KMS-11 (cell line): ENCODE results near the gene SLC24A3.

ENCODE experiments used
- H2AFZ ChIP-seq: fragments of 200-600 bp; sonication (generic); 2 replicates; pipeline ENCODE4 v1.6.1; 2016; ENCODE audit warnings: antibody characterized with exemption, mixed run types, low read depth
- H3K27ac ChIP-seq: fragments of 200-600 bp; sonication (generic); 2 replicates; pipeline ENCODE4 v1.6.1; 2016; ENCODE audit warnings: mild to moderate bottlenecking, mixed run types
- H3K27me3 ChIP-seq: fragments of 200-600 bp; sonication (generic); 2 replicates; pipeline ENCODE4 v1.6.1; 2017; ENCODE audit warnings: mild to moderate bottlenecking, low read depth, mixed run types, moderate library complexity; ENCODE audit not compliant: insufficient read depth
- H3K36me3 ChIP-seq: fragments of 200-600 bp; sonication (generic); 2 replicates; pipeline ENCODE4 v1.6.1; 2017; ENCODE audit warnings: mild to moderate bottlenecking, mixed run types; ENCODE audit not compliant: insufficient read depth
- H3K4me1 ChIP-seq: fragments of 200-600 bp; sonication (generic); 2 replicates; pipeline ENCODE4 v1.6.1; 2016; ENCODE audit warnings: mild to moderate bottlenecking, low read depth, mixed run types; ENCODE audit not compliant: poor library complexity, severe bottlenecking
- H3K4me2 ChIP-seq: fragments of 200-600 bp; sonication (generic); 2 replicates; pipeline ENCODE4 v1.7.0; 2016; ENCODE audit warnings: mild to moderate bottlenecking, mixed run types
- H3K4me3 ChIP-seq: fragments of 200-600 bp; sonication (generic); IDR thresholded peaks from 2 replicates; pipeline ENCODE4 v1.6.1; 2017; ENCODE audit warnings: low read depth, low read length, mixed read lengths; ENCODE audit not compliant: insufficient read depth
- H3K79me2 ChIP-seq: fragments of 200-600 bp; sonication (generic); 2 replicates; pipeline ENCODE4 v1.6.1; 2016; ENCODE audit warnings: low read depth, mixed run types; ENCODE audit not compliant: insufficient read depth
- H3K9ac ChIP-seq: fragments of 200-600 bp; sonication (generic); 2 replicates; pipeline ENCODE4 v1.6.1; 2016; ENCODE audit warnings: mild to moderate bottlenecking, mixed run types
- H4K20me1 ChIP-seq: fragments of 200-600 bp; sonication (generic); 2 replicates; pipeline ENCODE4 v1.6.1; 2016; ENCODE audit warnings: mild to moderate bottlenecking, mixed run types; ENCODE audit not compliant: insufficient read depth
- CTCF ChIP-seq: fragments of 200-600 bp; sonication (generic); conservative IDR thresholded peaks from 2 replicates; pipeline ENCODE4 v1.6.1; 2017; ENCODE audit warnings: low read depth, mild to moderate bottlenecking, antibody characterized with exemption, low read length, moderate library complexity, mixed read lengths

Gene SLC24A3

DNA sequence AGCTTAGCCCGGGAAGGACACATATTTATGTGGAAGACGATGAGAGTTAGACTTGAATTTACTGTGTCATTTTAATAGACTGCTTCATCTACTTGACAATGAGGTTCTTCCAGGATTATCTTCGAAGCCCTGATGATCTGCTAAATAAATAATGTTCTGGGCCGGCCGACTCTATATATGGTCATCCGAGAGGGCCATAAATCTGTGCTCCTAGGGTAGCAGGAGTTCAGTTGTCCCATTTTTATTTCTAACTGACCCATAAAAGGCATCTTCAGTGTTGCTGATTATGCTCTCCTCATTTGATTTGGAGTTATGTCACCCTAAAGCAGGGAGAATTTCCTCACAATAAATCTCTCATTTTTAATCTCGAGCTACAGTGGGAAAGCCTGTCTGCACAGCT lies 217.1 kb downstream of the SLC24A3 start:
- Histone ChIP-seq H3K4me1 (no peaks in the 10 kb centered on the region), H3K36me3 (no peaks in the 10 kb centered on the region), H3K79me2 (no peaks in the 10 kb centered on the region), H3K4me2 (no peak overlapping the region), H3K27ac (no peak overlapping the region), H3K4me3 (no peak overlapping the region), H4K20me1 (no peaks in the 10 kb centered on the region), H3K27me3 (no peaks in the 10 kb centered on the region), H2AFZ (no peak overlapping the region), H3K9ac (no peak overlapping the region)
- TF ChIP-seq CTCF = no peak

DNA sequence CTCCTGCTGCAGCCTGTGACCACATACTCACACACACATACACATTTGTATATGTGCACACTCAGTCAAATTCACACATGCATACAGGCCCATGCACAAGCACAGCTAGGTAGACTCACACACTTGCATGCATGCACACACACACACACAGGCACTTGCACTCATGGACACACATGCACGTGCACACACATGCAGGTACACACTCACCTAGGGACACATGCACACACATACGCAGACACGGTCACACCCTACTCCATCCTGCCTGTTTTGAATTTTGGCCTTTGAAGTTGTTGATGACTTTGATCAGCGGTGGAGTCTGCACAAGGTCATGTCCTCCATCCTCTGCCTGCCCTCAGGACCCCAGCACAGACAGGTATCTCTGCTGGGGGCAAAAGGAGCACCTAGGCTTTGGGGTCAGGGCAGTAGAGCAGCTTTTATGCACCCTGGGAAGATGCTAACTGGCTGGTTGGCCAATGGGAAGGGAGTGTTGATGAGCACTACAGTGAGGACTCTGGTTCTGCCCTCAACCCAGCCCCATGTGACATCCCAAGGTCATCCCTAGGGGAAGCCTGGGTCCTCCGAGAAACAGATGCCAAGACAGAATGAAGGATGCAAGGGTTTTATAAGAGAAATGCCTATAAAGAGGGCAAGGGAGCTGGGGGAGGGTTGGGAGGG lies 218.3 kb downstream of the SLC24A3 start:
- TF ChIP-seq CTCF = no peak
- H3K27me3 ChIP-seq = no peaks in the 10 kb centered on the region
- no peaks in the 10 kb centered on the region for H3K36me3 ChIP-seq
- no peak overlapping the region for H2AFZ ChIP-seq
- no peaks in the 10 kb centered on the region for H3K4me1 ChIP-seq
- H3K9ac ChIP-seq = no peak overlapping the region
- H3K4me2 ChIP-seq = no peak overlapping the region
- H3K79me2 ChIP-seq = no peaks in the 10 kb centered on the region
- H3K27ac ChIP-seq = no peak overlapping the region
- no peak overlapping the region for H3K4me3 ChIP-seq
- H4K20me1 ChIP-seq = no peaks in the 10 kb centered on the region

DNA sequence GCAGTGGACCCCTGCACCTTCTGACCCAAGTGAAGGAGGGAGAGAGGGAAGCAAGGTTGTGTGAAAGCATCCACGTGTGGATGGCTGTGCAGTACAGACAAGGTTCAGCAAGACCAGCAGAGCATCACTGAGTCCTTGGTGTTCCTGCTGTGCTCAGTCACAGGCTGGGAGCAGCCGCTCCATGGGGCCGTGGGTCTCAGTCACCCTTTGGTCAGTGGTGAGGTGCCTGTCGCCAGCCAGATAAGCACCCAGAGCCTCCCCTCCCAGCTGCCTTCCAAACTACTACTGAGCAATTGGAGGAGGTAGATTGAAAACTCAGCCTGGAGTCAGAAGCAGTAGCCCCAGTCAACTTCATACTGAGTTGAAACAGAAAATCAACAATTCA lies 218.9 kb downstream of the SLC24A3 start:
- TF ChIP-seq CTCF = no peak
- Histone ChIP-seq H3K27me3 (no peaks in the 10 kb centered on the region), H3K4me2 (no peak overlapping the region)

GRCh38 chr20:19431906-19432305 lies 219.5 kb downstream of the SLC24A3 start:
- no peaks in the 10 kb centered on the region for H3K79me2 ChIP-seq
- no peaks in the 10 kb centered on the region for H3K4me1 ChIP-seq
- no peaks in the 10 kb centered on the region for H4K20me1 ChIP-seq
- H3K4me2 ChIP-seq = no peak overlapping the region
- no peak overlapping the region for H3K27ac ChIP-seq
- H3K36me3 ChIP-seq = no peaks in the 10 kb centered on the region
- no peak for TF ChIP-seq CTCF
- H3K27me3 ChIP-seq = no peaks in the 10 kb centered on the region
- no peak overlapping the region for H3K4me3 ChIP-seq
- no peak overlapping the region for H2AFZ ChIP-seq
- H3K9ac ChIP-seq = no peak overlapping the region

More for the DNA sequence above, 218.9 kb downstream of the SLC24A3 start:
- Histone ChIP-seq H3K9ac (no peak overlapping the region), H3K27ac (no peak overlapping the region), H3K36me3 (no peaks in the 10 kb centered on the region), H2AFZ (no peak overlapping the region), H3K79me2 (no peaks in the 10 kb centered on the region), H3K4me1 (no peaks in the 10 kb centered on the region), H4K20me1 (no peaks in the 10 kb centered on the region), H3K4me3 (no peak overlapping the region)
